Coronary artery (tissue), 2 donors: Measurements from ENCODE around the gene SLC35F3.
"Not testable (repeated sequence)": the region's sequence is repeated elsewhere in the genome, so short reads cannot be mapped to it uniquely, and the experiment has no call there.

ENCODE experiments used
- DNase-seq: peaks from one replicate; pipeline ENCODE4 v3.0.0-alpha.2; 2017; ENCODE audit warnings: low spot score
- H3K27ac ChIP-seq, 2 donors: fragments of 200-600 bp; sonication (generic); one replicate each; pipeline ENCODE4 v1.5.1; 2016 to 2019
- H3K4me3 ChIP-seq: fragments of 200-600 bp; sonication (generic); 2 replicates; pipeline ENCODE4 v1.5.1; 2016; ENCODE audit warnings: mild to moderate bottlenecking, moderate library complexity
- TF ChIP-seq, protein P1 (sequence below): fragments of 200-600 bp; sonication (generic); IDR thresholded peaks from one replicate; pipeline ENCODE4 v1.5.1; 2019; ENCODE audit warnings: antibody characterized with exemption

Gene SLC35F3

DNA sequence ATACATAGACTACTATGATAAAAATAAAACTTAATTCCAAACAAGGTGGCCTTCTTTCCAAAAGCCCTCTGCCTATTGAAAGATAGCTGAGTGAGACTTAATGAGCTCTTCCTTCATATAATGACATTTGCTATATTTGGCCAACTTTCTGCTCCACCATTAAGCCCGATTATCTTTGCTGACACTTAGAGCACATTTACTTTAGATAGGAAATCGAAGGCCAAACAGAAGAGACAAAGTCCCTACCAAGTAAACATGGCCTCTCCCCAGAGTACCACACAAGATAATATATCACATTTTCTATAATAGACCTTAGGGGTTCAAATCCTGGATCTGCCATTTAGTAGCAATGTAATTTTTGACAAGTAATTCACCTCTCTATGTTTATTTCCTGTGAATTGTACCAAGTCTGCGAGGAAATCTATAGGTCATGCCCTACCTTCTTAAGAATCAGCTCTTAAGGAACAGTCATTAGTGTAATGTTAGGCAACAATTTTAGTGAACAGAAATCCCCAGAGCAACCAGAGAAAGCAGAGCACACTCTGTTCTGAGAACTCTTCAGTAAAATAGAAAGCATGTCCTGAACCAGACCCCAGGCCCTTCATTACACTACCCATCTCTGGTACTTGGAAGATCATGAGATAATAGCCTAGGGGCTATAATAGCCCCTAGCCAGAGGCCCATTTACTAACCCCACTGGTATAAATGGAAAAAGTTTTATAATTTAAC lies 451.5 kb downstream of the SLC35F3 start:
- Histone ChIP-seq H3K4me3 (no peak overlapping the region), H3K27ac (no peak overlapping the region)
- TF ChIP-seq, protein P1, sequence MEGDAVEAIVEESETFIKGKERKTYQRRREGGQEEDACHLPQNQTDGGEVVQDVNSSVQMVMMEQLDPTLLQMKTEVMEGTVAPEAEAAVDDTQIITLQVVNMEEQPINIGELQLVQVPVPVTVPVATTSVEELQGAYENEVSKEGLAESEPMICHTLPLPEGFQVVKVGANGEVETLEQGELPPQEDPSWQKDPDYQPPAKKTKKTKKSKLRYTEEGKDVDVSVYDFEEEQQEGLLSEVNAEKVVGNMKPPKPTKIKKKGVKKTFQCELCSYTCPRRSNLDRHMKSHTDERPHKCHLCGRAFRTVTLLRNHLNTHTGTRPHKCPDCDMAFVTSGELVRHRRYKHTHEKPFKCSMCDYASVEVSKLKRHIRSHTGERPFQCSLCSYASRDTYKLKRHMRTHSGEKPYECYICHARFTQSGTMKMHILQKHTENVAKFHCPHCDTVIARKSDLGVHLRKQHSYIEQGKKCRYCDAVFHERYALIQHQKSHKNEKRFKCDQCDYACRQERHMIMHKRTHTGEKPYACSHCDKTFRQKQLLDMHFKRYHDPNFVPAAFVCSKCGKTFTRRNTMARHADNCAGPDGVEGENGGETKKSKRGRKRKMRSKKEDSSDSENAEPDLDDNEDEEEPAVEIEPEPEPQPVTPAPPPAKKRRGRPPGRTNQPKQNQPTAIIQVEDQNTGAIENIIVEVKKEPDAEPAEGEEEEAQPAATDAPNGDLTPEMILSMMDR, result no peak
- DNase-seq, result no peak

DNA sequence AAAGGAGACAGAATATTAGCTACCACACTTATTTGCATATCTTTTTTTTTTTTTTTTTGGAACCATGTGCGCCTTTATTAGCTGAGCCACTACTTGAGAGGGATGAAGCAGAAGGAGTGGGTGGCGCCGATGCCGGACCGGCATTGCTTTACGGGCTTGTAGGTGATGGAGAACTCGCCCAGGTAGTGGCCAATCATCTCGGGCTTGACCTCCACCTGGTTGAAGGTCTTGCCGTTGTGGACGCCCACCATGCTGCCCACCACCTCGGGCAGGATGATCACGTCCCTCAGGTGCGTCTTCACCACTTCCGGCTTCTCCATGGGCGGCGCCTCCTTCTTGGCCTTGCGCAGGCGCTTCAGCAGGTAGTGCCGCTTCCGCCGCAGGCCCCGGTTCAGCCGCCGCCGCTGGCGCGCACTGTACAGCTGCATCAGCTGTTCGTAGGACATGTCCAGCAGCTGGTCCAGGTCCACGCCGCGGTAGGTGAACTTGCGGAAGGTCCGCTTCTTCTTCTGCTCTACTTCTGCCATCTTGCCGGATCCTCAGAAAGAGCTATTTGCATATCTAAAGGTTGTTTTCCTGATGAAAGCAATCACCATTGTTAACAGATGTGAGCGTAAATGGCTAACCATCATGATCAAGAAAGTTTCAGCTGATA lies 452.3 kb downstream of the SLC35F3 start:
- not testable (repeated sequence) for DNase-seq, H3K27ac ChIP-seq
- peak overlapping the region; percentile 23 for H3K4me3 ChIP-seq

DNA sequence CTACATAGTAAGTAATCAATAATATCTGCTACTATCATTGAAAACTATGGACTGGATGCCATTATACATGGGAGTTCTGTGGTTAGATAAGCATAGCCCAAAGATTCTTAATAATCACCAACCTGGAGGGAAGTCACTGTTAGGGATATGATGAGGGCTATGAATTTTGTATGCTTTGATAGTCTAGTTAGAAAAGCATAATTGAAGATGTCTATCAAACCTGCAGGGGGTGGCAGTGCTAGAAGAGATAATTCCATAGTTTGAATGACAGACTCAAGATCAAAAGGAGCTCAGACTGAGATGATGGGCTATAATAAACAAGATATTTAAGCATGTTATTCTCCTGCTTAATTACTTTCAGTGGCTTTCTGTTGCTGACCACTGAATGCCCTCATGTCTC lies 453.4 kb downstream of the SLC35F3 start:
- H3K4me3 ChIP-seq, result no peak overlapping the region

DNA sequence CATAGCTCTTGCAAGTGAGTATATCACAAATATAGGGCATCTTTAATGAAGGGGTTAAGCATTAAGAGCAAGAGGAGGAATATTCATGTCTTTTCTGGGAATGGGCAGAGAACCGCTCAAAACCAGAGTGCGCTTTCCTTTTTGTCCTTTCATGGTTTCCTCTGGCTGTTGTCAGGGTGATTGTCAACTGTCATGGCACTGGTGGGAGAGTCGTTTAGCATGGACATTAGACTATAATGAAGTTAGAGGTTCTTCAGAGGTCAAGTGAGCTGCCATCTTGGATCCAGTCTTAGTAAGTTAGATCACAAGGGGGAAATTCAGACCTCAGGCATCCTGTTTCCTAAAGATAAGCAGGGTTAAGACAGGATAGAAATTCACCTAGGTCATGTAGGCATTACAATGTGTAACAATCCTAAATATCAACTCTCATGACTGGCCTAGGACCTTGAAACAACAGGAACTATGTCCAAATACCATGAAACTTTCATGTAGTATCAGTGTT lies 456.7 kb downstream of the SLC35F3 start:
- TF ChIP-seq, protein P1, result no peak
- no peak overlapping the region for H3K4me3 ChIP-seq
- no peak overlapping the region for H3K27ac ChIP-seq
- DNase-seq, result no peak

More for the DNA sequence above, 453.4 kb downstream of the SLC35F3 start:
- no peak for DNase-seq
- TF ChIP-seq, protein P1, result no peak
- H3K27ac ChIP-seq, result no peak overlapping the region

DNA sequence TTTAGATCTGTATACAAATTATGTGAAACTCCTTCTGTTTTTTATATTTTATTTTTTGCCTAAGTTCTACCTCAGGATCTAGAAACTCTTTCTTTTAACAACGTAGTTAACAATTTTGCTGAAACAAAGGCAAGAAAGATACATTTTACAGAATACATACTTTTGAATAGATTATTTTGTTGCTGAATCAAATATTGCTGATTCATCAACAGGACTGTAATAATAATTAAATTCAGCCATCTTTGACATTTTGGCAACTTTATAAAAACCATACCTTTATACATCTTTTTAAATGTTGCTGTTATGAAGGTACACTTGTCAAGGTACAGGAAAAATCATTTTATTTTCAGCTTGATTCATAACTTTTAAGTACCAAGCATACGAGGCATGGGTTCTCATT lies 458.1 kb downstream of the SLC35F3 start:
- no peak for DNase-seq
- TF ChIP-seq, protein P1, result no peak

DNA sequence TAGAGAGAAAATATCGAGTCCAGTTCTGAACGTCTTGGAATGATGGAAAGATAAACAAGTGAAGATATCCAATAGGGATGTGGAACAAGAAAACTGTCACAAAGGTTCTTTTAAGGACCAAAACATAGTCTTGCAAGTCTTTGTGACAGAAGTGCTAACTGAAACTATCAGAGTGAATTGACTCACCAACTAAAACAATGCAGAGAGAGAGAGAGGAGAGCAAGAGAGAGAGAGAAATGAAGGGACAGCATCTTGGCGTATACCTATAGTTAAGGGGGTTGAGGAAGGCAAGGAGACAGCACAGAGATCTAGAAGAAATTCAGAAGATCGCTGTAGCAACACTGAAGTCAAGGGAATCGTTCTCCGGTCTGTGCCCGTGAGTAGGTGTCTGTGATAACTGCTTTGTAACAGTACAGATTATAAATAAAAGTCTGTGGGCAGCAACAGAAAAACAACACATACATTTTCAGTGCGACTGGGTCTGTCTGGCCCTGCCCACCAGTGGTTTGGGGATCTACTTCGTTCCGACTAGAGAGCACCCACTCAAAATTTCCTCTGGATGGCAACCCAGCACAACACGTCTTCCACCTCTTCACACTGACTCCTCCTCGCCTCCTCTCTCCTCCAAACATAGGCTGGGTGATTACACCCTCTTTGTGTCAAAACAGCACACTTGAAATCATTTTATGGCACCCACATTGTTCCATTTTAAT lies 464.0 kb downstream of the SLC35F3 start:
- TF ChIP-seq, protein P1, result no peak
- no peak for DNase-seq
- H3K4me3 ChIP-seq, result no peak overlapping the region

More for the DNA sequence above, 458.1 kb downstream of the SLC35F3 start:
- Histone ChIP-seq H3K27ac (no peak overlapping the region), H3K4me3 (no peak overlapping the region)

DNA sequence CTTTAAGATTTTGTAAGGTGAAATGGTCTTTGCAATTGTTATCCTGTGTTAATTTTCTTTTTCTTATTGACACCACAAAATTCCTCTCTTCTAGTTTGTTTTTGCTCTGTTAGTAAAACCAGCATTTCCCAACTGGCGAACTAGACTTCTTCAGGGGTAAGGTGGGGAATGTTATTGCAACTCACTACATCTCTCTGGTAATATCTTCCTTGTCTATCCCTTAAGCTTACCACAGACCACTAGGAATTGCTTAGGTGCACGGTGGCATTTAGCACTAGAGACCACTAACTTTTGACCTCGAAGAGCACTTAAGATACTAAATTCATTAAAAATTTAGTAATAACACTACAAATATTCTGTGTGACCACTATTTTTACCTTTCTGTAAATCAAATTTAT lies 464.6 kb downstream of the SLC35F3 start:
- no peak overlapping the region for H3K27ac ChIP-seq
- DNase-seq, result no peak
- TF ChIP-seq, protein P1, result no peak
- no peak overlapping the region for H3K4me3 ChIP-seq

More for the DNA sequence above, 464.0 kb downstream of the SLC35F3 start:
- H3K27ac ChIP-seq, result no peak overlapping the region
